HL-60 (cell line): ENCODE results near the gene CDKN2AIPNL.

ENCODE experiments used
- CTCF ChIP-seq: IDR thresholded peaks from one replicate; pipeline ENCODE4 v1.5.1; 2011; ENCODE audit warnings: low read length, control low read depth, inconsistent platforms; ENCODE audit not compliant: insufficient read depth
- POLR2AphosphoS5 ChIP-seq: IDR thresholded peaks from 2 replicates; pipeline ENCODE4 v1.6.1; 2012; ENCODE audit warnings: low read depth
- REST ChIP-seq: IDR thresholded peaks from 2 replicates; pipeline ENCODE4 v1.6.1; 2012; ENCODE audit warnings: low read depth; ENCODE audit not compliant: insufficient replicate concordance
- SPI1 ChIP-seq: IDR thresholded peaks from 2 replicates; pipeline ENCODE4 v1.6.1; 2012; ENCODE audit warnings: low read depth, mild to moderate bottlenecking, borderline replicate concordance

GRCh38 chr5:134437847-134438581 lies 26.3 kb upstream of the CDKN2AIPNL start:
- no peak for TF ChIP-seq CTCF
- no peak for TF ChIP-seq POLR2AphosphoS5
- TF ChIP-seq REST, result no peak
- no peak for TF ChIP-seq SPI1
